ENCODE results near the gene HTR3B.
"Not testable (repeated sequence)": the region's sequence is repeated elsewhere in the genome, so short reads cannot be mapped to it uniquely, and the experiment has no call there.

Gene HTR3B

DNA sequence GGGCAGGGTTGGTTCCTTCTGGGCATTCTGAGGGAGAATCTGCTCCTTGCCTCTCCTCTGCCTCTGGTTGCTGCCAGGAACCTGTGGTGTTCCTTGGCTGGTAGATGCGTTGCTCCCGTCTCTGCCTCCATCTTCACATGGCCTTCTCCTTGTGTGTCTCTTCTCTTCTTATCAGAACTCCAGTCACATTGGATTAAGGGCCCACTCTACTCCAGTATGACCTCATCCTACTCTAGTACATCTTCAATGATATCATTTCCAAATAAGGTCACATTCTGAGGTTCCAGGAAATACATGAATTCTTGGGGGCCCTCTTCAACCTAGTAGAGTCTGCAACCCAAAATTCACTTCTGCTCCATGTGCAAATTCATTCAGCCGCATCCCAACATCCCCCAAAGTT is 33.3 kb downstream of the HTR3B start:
- no peak for DNase-seq (ENCODE audit: low read depth in 2 of 2, low spot score in 1 of 2)

- no peak for DNase-seq (ENCODE audit: low read depth in 2 of 2, low spot score in 1 of 2)
These were observed 37.7 kb downstream of the HTR3B start for GRCh38 chr11:113942256-113942655.

DNA sequence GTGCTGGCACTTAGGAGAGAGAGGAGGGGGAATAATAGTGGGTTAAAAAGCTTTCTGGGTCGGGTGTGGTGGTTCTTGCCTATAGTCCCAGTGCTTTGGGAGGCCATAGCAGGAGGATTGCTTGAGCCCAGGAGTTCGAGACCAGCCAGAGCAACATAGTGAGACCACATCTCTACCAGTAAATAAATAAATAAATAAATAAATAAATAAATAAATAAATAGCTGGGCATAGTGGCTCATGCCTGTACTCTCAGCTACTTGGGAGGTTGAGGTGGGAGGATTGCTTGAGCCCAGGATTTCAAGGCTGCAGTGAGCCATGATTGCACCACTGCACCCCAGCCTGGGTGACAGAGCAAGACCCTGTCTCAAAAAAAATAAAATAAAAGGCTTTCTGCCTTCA is 41.6 kb downstream of the HTR3B start:
- DNase-seq (ENCODE audit: low read depth in 2 of 2, low spot score in 1 of 2) = not testable (repeated sequence)

DNA sequence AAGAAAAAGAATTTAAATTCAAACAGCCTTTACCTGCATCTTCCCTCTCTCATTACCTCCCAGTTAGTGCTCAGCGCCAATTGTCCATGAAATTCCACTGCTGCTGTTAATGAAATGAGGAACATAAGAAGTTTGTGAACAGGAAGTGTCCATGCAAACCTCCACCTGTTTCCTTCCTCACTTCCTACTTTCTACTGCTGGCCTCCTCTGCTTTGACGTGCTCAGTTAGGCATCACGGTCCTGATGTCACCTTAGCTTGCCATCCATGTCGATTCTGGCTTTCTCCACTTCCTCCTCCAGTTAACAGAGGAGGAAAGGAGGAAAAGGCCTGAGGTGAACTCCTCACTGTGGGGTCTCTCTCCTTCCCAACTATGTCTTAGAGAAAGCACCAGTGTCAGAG is 43.4 kb downstream of the HTR3B start:
- no peak for DNase-seq (ENCODE audit: low read depth in 2 of 2, low spot score in 1 of 2)

DNA sequence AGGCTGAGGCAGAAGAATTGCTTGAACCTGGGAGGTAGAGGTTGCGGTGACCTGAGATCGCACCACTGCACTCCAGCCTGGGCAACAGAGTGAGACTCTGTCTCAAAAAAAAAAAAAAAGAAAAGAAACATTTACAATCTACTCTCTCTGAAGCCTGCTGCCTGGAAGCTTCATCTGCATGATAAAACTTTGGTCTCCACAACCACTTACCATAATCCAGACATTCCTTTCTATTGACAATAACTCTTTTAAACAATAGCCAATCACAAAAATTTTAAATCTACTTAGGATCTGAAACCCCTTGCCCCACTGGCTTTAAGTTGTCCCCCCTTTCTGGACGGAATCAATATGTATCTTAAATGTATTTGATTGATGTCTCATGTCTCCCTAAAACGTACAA is 45.3 kb downstream of the HTR3B start:
- no peak for DNase-seq (ENCODE audit: low read depth in 2 of 2, low spot score in 1 of 2)

- no peak for DNase-seq (ENCODE audit: low read depth in 2 of 2, low spot score in 1 of 2)
These were observed 46.9 kb downstream of the HTR3B start for GRCh38 chr11:113951537-113951936.

DNA sequence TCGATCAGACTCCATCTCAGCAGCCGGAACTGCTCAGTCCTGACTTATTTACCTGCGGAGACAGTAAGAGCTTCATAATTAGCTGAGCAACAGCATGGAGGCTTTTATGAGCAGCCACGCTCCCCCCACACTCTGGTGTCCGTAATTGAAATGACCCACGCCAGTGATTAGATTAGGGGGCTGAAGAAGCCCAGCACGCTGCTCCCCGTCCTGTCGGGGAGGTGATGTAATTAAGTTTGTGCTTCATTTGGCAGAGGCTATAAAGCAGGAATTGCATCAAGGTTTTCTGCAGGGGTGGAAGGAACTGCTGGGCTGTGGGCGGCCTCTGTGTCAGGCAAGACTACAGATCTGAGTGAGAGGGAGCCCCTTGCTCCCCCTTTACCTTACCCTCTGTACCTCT is 47.5 kb downstream of the HTR3B start:
- no peak for DNase-seq (ENCODE audit: low read depth in 2 of 2, low spot score in 1 of 2)

DNA sequence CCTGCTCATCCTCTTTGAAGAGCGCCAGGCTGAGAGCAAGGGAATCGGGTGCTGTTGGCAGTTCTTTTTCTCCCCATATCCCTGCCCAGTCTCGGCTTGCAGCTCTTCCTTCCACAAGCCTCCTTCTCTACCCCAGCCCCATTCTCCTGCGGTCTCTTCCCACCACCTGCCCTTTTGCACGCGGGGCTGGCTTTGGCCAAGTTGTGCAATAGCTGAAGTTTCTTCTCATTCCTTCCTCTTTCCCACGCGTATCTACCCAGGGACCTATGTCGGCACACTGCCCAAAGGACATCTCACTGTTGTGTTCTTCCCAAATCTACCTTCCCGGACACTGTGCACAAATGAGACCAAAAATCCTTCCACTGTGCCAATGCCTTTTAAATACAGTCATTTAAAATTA is 48.0 kb downstream of the HTR3B start:
- no peak for DNase-seq (ENCODE audit: low read depth in 2 of 2, low spot score in 1 of 2)

DNA sequence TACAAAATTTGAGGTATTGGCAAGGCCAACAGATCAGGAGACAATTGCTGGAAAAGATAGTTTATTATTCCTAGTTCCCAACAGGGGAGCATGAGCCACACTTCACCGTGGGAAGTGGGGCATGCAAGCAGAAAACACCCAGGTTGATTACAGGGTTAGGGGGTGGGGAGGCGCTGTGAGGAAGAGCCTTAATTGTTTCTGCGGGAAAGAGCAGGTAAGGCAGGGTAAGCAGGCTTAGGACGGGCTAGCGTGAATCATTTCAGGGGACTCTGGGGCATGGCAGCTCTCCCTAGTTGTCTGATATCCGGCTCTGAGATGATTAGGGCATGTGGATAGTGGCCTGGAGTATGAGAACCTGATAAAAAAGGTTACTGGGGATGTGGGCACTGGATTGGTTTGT is 49.6 kb downstream of the HTR3B start:
- no peak for DNase-seq (ENCODE audit: low read depth in 2 of 2, low spot score in 1 of 2)

DNA sequence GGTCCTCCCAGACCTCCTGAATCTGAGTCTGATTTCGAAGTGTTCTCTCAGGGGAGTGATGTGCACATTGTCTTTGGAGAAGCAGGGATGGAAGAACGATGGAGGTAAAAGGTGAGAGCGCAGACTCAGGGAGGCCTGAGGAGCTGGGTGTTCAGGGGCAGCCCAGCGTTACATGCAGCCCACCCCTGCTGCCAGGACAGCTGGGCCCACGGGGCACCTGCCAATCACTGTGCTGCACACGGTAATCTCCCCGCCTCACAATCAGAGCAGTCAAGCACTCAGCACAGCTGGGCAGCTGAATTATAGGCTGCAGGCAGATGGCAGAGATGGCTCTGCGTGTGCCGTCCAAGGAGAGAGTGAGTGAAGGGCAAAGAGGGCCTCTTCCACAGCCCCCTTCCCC is 52.4 kb downstream of the HTR3B start:
- DNase-seq (ENCODE audit: low read depth in 2 of 2, low spot score in 1 of 2) = no peak

DNA sequence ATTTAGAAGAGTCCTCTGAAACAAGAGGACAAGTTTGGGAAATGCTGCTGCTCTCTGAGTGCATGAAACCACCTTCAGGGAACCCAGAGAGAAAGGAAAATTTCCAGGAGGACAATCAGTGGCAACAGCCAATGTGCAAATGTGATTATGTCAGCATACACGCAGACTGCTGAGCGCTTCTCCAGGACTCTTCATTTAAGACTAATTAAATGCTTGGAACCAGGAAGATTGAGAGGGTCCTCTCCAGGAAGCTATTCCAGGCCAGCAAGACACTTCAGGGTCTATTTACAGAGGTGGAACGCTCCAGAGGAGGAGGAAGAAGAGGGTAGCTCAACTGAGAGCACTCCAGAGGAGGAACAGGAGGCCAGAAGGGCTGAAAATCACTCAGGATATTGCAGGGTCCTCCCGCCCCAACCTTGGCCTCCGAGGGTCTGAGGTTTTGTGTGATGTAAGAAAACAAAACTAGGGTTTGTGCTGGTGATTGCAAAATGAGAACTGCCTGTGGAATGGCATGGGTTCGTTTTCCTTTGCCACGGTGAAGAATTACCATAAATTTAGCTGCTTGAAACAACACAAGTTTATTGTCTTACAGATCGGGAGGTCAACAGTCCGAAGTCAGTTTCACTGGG is 56.2 kb downstream of the HTR3B start:
- no peak for DNase-seq (ENCODE audit: low read depth in 2 of 2, low spot score in 1 of 2)

GRCh38 chr11:113967361-113967760 is 62.8 kb downstream of the HTR3B start:
- DNase-seq (ENCODE audit: low read depth in 2 of 2, low spot score in 1 of 2) = no peak

DNA sequence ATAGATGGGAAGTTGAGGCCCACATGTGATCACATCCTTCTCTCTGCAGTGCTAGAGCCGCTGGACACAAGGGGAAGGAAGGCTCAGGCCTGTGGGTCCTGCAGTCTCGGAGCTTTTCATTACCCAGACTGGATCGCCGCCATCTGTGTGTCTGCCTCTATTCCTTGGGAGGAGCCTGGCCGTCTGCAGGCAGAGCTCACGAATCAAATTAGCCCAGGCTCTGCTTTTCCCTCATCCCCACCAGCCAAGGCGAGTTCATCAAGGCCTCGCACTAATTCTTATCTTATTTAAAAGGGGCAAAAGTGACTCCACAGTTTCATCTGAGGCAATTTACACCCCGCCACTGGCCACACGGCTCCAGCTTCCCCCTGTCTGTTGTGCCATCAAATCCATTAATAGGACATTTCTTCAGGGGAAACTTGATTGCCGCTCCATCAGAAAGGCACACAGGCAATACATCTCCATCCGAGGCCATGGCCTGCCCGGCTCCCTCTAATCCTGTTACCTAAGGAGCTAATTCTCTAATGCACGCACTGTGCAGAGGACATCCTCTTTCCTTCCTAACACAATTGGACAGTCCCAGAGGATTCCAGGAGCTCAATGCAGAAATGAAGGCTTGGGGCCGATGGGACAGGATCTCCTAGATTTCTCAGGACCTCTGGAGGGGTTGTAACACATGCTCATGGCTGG is 67.1 kb downstream of the HTR3B start:
- DNase-seq (ENCODE audit: low read depth in 2 of 2, low spot score in 1 of 2) = no peak

DNA sequence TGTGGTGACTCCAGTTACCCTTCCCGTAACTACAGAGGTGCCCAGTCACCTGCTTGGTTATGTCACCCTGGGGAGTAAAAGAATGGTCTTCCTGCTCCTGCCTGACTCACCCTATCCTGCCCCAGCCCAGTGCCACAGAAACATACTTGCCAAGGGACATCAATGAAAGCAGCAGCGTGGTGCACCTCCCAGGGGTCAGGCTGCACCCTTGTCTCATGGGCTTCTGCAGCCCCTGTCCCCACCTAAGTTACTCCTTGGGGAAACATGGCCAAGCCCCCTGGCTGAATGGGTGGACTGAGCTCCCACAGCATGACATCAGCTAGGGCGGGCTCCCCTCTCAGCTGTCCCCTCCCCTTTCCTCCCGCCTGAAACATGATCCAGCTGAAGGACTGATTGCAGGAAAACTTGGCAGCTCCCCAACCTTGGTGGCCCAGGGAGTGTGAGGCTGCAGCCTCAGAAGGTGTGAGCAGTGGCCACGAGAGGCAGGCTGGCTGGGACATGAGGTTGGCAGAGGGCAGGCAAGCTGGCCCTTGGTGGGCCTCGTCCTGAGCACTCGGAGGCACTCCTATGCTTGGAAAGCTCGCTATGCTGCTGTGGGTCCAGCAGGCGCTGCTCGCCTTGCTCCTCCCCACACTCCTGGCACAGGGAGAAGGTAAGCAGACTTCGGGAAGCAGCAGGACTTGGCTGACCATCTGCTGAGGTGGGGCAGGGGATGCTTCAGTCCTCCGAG is 70.3 kb downstream of the HTR3B start, which contains the start of gene HTR3A:
HTR3A (plus strand) TSS at position 368 of the 730 bp plus-strand sequence; CDS start at position 586, 218 bp downstream.
- DNase-seq (ENCODE audit: low read depth in 2 of 2, low spot score in 1 of 2) = no peak

DNA sequence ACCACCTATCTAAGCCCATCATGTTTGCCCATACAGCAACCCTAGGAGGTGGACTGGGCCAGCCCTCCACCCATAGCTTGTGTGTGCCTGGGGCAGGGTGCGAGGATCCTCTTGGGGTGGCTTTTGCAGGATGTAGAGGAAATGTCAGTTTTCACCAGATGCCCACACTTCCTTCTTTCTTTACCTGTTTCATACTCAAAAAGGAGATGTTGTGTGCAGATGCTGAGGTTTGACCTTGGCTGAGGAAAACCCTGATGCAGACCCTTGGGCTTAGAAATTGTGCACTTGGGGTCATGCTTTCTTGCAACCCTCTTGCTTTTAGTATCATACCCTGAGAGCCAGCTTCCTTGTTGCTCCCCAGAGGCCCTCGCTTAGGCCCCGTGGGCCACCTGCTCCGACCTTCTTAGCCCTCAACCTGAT is 72.5 kb downstream of the HTR3B start:
- no peak for DNase-seq (ENCODE audit: low read depth in 2 of 2, low spot score in 1 of 2)

GRCh38 chr11:113977701-113978100 is 73.1 kb downstream of the HTR3B start:
- no peak for DNase-seq (ENCODE audit: low read depth in 2 of 2, low spot score in 1 of 2)

- DNase-seq (ENCODE audit: low read depth in 2 of 2, low spot score in 1 of 2) = no peak
These were observed 74.8 kb downstream of the HTR3B start for GRCh38 chr11:113979431-113979830.

- no peak for DNase-seq (ENCODE audit: low read depth in 2 of 2, low spot score in 1 of 2)
These were observed 76.2 kb downstream of the HTR3B start for GRCh38 chr11:113980785-113981184.

- no peak for DNase-seq (ENCODE audit: low read depth in 2 of 2, low spot score in 1 of 2)
These were observed 77.7 kb downstream of the HTR3B start for GRCh38 chr11:113982306-113982705.

DNA sequence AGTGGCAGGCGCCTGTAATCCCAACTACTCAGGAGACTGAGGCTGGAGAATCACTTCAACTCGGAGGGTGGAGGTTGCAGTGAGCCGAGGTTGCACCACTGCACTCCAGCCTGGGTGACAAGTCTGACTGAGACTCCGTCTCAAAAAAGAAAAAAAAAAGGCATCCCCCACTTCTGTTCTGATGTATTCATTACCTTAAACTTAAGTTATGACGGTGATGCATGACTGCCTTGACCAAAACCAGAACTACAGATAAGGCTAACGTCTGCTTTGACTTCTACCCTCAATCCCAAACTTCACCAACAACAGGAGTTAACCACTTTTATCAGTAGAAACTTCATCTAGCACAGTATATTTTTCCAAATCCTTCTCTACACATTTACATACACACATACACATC is 80.2 kb downstream of the HTR3B start:
- no peak for DNase-seq (ENCODE audit: low read depth in 2 of 2, low spot score in 1 of 2)

GRCh38 chr11:113985906-113986305 is 81.3 kb downstream of the HTR3B start:
- DNase-seq (ENCODE audit: low read depth in 2 of 2, low spot score in 1 of 2) = no peak

Measured in stimulated activated CD8-positive, alpha-beta memory T cell treated with anti-CD3 and anti-CD28 coated beads, Interleukin-4, amount 100 ng/mL, for 4 hours (primary cell).